MM.1S (cell line): ENCODE measurements around the gene LRRC8D.

ENCODE experiments used
- CTCF ChIP-seq: fragments of 300-600 bp; sonication (generic); IDR thresholded peaks from 2 replicates; pipeline ENCODE4 v1.5.1; 2016; ENCODE audit warnings: antibody characterized with exemption, low read length, mixed read lengths
- EZH2 ChIP-seq: fragments of 300-600 bp; sonication (generic); optimal IDR thresholded peaks from 2 replicates; pipeline ENCODE3; 2017; ENCODE audit warnings: low read depth, mild to moderate bottlenecking, antibody characterized with exemption, low read length, mixed read lengths

- TF ChIP-seq EZH2 (no peak), CTCF (no peak)
Measured at GRCh38 chr1:89832496-89833127, 11.8 kb downstream of the LRRC8D start.
